Measurements from ENCODE around the gene OR4N2.
"Not testable (repeated sequence)": the region's sequence is repeated elsewhere in the genome, so short reads cannot be mapped to it uniquely, and the experiment has no call there.

OR4N2 gene

GRCh38 chr14:19803470-19803869 lies at the start of gene OR4N2:
OR4N2 (plus strand) TSS chr14:19803770; CDS start chr14:19827449, 23,679 bp downstream.
- not testable (repeated sequence) for DNase-seq

DNA sequence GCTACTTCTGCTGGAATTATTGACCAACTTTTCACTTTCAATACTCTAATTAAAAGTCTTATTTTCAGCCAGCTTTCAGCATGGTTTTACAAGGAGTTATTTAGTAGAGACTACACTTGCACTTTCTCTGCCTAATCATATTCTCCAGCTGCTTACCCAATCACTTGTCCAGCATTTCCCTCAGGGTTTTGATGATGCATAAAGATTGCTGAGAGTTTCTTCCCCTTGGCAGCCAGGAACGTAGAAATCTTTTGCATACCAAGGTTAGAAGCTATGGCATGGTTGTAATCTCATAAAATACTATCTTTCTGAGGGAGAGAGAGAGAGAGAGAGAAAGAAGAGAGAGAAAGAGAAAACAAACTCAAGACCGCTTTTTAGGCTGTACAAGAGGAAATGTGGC lies 49.4 kb upstream of the OR4N2 start:
- no peak for DNase-seq

GRCh38 chr14:19771491-19771890 lies 32.1 kb upstream of the OR4N2 start:
- not testable (repeated sequence) for DNase-seq

DNA sequence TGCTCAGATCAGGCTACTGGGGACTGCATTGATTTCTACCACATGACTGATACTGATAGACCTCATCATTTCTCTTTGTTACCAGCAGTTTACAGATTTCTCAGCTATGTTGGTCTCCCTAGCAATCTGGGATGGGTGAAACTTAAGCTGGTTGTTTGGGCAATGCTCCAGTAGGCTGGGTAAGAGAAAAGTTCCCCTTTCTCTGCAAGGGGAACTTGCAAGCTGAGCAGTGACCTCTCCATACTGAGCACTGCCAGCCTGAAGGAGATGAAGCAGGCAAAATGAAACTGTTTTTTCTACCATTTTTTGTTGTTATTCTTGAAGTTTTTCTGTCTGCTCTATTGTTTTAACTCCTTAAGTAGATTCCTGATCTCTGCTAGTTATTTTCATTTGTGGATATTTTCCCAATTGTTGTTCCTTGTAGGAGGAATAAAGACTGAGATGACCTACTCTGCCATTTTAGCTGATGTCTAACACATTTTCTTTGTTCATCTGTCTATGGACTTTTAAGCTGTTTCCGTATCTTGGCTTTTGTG lies 31.6 kb upstream of the OR4N2 start:
- peak; percentile 2 for DNase-seq

GRCh38 chr14:19772454-19772853 lies 31.1 kb upstream of the OR4N2 start:
- peak; percentile 9 for DNase-seq

- not testable (repeated sequence) for DNase-seq
These were observed 30.4 kb upstream of the OR4N2 start, which contains the start of gene OR4M1 for GRCh38 chr14:19773204-19773603. OR4M1 (plus strand) TSS chr14:19773504; CDS start chr14:19780323, 6,819 bp downstream.

DNA sequence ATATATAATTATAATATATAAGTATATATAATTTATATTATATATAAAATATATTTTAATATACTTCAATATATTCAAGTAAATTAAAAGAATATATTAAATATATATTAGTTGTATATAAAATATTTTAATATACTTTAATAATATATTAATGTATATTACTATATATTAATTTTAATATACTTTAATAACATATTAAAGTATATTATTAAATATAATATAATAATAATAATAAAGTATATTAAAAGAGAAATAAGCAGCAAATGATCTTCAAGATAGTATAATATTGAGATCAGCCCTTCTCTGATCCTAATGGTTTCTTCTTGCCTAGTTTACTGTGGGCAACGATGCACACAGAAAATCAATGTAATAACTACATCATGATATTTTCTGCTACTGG lies 28.0 kb upstream of the OR4N2 start:
- no peak for DNase-seq

DNA sequence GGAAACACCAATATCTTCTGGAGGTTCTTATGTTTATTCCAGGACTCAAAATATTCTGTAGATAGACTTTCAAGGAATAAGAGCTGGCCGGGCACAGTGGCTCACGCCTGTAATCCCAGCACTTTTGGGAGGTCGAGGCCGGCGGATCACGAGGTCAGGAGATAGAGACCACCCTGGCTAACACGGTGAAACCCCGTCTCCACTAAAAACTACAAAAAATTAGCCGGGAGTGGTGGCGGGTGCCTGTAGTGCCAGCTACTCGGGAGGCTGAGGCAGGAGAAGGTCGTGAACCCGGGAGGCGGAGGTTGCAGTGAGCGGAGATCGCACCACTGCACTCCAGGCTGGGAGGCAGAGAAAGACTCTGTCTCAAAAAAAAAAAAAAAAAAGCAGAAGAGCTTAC lies 17.7 kb upstream of the OR4N2 start:
- DNase-seq = not testable (repeated sequence)

GRCh38 chr14:19787318-19787717 lies 16.3 kb upstream of the OR4N2 start:
- not testable (repeated sequence) for DNase-seq

DNA sequence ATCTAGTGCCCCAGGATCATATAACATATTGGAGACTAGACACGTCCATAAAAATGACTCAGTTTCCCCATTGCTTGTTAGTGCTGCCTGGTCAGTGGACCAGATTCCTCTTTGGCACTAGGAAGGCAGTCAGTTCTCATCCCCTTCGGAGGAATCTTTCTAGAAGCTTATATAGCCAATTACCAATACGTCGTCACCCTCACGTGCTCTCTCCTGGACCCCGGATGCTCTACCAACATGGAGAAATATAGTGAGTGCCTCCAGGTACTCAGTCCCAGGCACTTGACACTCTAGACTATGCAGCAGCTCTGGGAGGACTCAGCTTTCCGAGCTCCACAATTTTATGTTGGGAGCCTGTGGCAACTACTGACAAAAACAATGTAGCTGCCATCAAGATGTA lies 15.4 kb upstream of the OR4N2 start:
- DNase-seq = not testable (repeated sequence)

- not testable (repeated sequence) for DNase-seq
These were observed 7.0 kb upstream of the OR4N2 start for GRCh38 chr14:19796520-19797108.

DNA sequence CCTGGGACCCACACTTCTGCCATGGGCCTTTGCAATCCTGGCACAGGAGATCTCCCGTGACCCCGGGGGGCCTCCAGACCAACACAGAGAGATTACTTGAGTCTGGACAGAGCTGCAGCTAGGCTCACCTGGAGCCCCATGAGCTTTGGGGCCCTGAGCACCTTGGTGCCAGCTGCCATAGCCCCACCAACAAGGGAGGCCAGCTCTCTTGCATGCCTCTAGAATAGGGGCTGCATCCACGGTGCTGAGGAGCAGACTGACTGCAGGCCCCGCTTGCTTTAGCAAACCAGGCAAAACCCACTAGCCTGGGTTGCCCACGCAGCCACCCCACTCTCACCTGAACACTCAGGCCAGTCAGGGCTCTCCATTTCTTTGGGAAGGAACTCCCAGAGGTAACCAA lies 3.7 kb upstream of the OR4N2 start:
- no peak for DNase-seq

- no peak for DNase-seq
These were observed 3.1 kb upstream of the OR4N2 start for GRCh38 chr14:19800282-19801117.

GRCh38 chr14:19801118-19801464 lies 2.5 kb upstream of the OR4N2 start:
- DNase-seq = no peak

DNA sequence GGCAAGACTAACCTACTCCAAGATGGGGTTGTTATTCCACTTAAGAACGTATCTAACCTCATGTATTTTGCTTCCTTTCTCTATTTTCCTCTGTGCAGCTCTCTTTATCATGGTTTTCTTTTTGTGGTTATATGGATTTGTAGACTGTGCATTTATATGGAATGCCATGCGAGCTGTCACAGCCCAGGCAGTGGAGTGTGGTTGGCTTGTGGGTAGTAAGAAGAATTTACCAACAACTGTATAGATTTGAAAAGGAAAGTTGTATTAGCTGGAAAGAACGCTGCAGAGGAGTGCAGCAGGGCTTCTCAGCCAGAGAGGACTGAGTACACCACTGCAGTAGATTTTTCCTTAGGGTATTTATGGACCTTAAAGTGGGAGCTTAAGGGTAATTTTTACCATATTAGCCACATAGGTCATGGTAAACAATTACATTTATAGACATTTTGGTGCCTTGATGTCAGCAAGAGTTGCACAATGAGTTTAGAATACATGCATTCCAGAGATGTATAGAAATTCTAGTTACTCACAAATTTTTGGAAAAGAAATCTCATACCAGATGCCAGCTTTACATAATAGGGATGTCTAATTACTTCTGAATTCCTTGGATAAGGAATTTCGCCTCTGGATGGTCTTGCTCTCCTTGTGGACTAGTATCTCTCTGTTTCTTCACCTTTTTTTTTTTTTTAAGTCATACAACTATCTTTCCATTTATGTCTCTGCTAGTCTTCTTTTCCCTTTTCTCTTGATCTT lies 9.8 kb downstream of the OR4N2 start:
- not testable (repeated sequence) for DNase-seq

GRCh38 chr14:19819879-19820278 lies 16.3 kb downstream of the OR4N2 start:
- DNase-seq = not testable (repeated sequence)

DNA sequence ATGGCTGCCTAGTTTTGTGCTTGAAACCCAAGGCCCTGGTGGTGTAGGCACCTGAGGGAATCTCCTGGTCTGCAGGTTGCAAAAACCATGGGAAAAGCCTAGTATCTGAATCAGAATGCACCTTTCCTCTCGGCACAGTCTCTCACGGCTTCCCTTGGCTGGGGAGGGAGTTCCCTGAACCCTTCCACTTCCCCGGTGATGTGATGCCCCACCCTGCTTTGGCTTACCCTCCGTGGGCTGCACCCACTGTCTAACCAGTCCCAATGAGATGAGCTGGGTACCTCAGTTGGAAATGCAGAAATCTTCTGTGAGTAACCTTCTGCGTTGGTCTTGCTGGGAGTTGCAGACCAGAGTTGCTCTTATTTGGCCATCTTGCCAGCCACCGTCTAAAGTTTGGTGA lies 17.4 kb downstream of the OR4N2 start:
- not testable (repeated sequence) for DNase-seq

- no peak for DNase-seq
These were observed 19.6 kb downstream of the OR4N2 start for GRCh38 chr14:19823178-19823577.

DNA sequence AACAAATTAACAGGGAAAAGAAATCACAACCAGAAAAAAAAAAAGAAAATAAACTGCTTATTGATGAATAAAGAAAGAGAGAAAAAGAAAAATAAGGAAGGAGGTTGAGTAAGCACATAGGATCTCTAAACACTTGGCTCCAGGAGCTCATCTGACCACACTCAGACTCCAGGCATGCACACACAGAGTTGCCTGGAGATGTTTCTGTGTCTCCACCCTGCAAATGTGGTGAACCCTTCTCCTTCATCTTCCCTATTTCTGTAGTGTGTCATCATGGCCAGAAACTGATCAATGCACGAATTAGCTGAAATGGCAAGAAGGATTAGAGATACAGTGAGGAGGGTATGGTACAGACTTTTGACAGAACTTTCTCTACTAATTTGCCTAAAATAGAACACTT lies 20.2 kb downstream of the OR4N2 start:
- no peak for DNase-seq

DNA sequence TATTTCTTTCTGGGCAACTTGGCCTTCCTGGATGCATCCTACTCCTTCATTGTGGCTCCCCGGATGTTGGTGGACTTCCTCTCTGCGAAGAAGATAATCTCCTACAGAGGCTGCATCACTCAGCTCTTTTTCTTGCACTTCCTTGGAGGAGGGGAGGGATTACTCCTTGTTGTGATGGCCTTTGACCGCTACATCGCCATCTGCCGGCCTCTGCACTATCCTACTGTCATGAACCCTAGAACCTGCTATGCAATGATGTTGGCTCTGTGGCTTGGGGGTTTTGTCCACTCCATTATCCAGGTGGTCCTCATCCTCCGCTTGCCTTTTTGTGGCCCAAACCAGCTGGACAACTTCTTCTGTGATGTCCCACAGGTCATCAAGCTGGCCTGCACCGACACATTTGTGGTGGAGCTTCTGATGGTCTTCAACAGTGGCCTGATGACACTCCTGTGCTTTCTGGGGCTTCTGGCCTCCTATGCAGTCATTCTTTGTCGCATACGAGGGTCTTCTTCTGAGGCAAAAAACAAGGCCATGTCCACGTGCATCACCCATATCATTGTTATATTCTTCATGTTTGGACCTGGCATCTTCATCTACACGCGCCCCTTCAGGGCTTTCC lies 24.2 kb downstream of the OR4N2 start:
- not testable (repeated sequence) for DNase-seq

- DNase-seq = no peak
These were observed 24.7 kb downstream of the OR4N2 start for GRCh38 chr14:19828314-19828713.

DNA sequence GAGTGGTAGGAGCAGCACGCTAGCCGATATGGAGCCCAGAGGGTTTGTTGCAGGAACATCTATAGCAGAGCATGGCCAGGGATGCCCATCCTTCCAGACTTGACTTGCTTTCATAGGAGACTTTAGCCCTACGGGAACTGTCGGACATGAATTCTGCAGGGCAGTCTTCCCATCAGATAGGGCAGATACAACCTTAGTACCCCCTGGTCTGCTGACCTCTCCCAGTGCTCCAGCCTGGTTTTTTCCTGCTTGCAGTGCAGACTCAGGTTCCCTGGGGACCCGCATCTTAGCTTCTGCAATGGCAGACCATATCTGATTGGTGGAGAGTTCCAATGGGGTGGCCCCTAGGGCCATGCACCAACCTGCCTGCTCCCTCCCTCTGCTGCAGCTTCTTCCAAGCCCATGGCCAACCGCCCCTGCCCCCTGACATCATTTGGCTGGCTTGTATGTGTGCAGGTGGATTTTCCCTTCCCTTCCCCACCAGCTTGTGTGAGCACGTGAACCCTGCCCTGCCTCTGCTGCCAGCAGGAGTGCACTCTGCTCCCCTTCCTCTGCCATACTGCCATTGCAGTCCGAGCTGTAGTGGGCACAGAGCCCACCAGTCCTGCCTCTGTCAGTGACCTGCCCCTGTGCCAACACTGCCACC lies 30.8 kb downstream of the OR4N2 start:
- DNase-seq = not testable (repeated sequence)
